Measurements from ENCODE around the gene PPP4C.
"Not testable (repeated sequence)": the region's sequence is repeated elsewhere in the genome, so short reads cannot be mapped to it uniquely, and the experiment has no call there.

PPP4C gene

DNA sequence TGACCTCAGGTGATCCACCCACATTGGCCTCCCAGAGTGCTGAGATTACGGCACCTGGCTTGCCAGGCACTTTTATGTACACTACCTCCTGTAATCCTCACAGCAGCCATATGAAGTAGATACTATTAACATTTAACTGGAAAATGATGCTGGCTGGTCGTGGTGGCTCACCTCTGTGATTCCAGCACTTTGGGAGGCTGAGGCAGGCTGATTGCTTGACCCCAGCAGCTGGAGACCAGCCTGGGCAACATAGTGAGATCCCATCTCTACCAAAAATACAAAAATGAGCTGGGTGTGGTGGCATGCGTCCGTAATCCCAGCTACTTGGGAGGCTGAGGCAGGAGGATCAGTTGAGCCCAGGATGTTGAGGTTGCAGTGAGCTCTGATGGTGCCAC lies 49.2 kb downstream of the PPP4C start:
- Histone ChIP-seq H3K27ac (replicated peaks) (no peak overlapping the region), H3K4me3 (replicated peaks; ENCODE audit: insufficient read depth, low read length) (no peak overlapping the region), H3K27me3 (ENCODE audit: insufficient read depth, poor library complexity, severe bottlenecking) (no peaks in the 10 kb centered on the region)
- no peak for TF ChIP-seq POLR2AphosphoS5 (IDR thresholded peaks at IDR 0.05; ENCODE audit: low read depth)
- TF ChIP-seq, protein P1, sequence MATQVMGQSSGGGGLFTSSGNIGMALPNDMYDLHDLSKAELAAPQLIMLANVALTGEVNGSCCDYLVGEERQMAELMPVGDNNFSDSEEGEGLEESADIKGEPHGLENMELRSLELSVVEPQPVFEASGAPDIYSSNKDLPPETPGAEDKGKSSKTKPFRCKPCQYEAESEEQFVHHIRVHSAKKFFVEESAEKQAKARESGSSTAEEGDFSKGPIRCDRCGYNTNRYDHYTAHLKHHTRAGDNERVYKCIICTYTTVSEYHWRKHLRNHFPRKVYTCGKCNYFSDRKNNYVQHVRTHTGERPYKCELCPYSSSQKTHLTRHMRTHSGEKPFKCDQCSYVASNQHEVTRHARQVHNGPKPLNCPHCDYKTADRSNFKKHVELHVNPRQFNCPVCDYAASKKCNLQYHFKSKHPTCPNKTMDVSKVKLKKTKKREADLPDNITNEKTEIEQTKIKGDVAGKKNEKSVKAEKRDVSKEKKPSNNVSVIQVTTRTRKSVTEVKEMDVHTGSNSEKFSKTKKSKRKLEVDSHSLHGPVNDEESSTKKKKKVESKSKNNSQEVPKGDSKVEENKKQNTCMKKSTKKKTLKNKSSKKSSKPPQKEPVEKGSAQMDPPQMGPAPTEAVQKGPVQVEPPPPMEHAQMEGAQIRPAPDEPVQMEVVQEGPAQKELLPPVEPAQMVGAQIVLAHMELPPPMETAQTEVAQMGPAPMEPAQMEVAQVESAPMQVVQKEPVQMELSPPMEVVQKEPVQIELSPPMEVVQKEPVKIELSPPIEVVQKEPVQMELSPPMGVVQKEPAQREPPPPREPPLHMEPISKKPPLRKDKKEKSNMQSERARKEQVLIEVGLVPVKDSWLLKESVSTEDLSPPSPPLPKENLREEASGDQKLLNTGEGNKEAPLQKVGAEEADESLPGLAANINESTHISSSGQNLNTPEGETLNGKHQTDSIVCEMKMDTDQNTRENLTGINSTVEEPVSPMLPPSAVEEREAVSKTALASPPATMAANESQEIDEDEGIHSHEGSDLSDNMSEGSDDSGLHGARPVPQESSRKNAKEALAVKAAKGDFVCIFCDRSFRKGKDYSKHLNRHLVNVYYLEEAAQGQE (IDR thresholded peaks at IDR 0.05; ENCODE audit: insufficient replicate concordance, low read depth), result no peak
- TF ChIP-seq, protein P2, sequence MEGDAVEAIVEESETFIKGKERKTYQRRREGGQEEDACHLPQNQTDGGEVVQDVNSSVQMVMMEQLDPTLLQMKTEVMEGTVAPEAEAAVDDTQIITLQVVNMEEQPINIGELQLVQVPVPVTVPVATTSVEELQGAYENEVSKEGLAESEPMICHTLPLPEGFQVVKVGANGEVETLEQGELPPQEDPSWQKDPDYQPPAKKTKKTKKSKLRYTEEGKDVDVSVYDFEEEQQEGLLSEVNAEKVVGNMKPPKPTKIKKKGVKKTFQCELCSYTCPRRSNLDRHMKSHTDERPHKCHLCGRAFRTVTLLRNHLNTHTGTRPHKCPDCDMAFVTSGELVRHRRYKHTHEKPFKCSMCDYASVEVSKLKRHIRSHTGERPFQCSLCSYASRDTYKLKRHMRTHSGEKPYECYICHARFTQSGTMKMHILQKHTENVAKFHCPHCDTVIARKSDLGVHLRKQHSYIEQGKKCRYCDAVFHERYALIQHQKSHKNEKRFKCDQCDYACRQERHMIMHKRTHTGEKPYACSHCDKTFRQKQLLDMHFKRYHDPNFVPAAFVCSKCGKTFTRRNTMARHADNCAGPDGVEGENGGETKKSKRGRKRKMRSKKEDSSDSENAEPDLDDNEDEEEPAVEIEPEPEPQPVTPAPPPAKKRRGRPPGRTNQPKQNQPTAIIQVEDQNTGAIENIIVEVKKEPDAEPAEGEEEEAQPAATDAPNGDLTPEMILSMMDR (IDR thresholded peaks at IDR 0.05; ENCODE audit: insufficient read depth, low read length), result no peak
- TF ChIP-seq SPI1 (IDR thresholded peaks at IDR 0.05; ENCODE audit: borderline replicate concordance, low read depth), result no peak
- TF ChIP-seq GABPA (IDR thresholded peaks at IDR 0.05; ENCODE audit: low read depth), result no peak
- no peak for DNase-seq (ENCODE audit: low read depth in 1 of 2, low spot score in 1 of 2)

DNA sequence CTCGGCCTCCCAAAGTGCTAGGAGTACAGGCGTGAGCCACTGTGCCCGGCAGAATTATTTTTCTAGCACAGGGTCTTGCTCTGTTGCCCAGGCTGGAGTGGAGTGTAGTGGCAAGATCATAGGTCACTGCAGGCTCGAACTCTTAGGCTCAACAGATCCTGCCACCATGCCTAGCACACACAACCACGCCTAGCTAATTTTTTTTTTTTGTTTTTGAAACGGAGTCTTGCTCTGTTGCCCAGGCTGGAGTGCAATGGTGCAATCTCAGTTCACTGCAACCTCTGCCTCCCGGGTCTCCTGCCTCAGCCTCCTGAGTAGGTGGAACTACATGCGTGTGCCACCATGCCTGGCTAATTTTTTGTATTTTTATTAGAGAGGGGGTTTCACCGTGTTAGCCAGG lies 49.9 kb downstream of the PPP4C start:
- not testable (repeated sequence) for H3K4me3 ChIP-seq (replicated peaks; ENCODE audit: insufficient read depth, low read length); DNase-seq (ENCODE audit: low read depth in 1 of 2, low spot score in 1 of 2); H3K27ac ChIP-seq (replicated peaks); H3K27me3 ChIP-seq (ENCODE audit: insufficient read depth, poor library complexity, severe bottlenecking)

DNA sequence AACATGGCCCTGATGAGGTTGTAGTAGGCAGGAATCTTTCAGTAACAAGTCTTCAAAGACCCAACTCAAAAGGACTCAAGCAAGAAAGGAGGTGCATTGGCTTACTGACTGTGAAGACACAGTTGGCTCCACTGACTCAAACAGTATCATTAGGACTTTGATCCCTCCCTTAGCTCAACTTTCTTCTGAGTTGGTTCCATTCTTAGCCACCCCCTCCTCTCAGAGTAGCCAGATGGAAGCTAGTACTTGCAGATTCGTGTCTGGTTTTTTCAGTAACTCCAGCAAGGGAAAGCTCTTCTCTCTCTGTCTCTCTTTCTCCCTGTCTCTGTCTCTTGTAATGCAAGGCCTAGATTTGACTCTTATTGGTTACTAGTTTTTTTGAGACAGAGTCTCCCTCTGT lies 52.2 kb downstream of the PPP4C start:
- Histone ChIP-seq H3K4me3 (replicated peaks; ENCODE audit: insufficient read depth, low read length) (no peak overlapping the region), H3K27me3 (ENCODE audit: insufficient read depth, poor library complexity, severe bottlenecking) (no peaks in the 10 kb centered on the region), H3K27ac (replicated peaks) (no peak overlapping the region)
- no peak for DNase-seq (ENCODE audit: low read depth in 1 of 2, low spot score in 1 of 2)
- TF ChIP-seq GABPA (IDR thresholded peaks at IDR 0.05; ENCODE audit: low read depth), result no peak
- TF ChIP-seq, protein P1 (IDR thresholded peaks at IDR 0.05; ENCODE audit: insufficient replicate concordance, low read depth), result no peak
- TF ChIP-seq POLR2AphosphoS5 (IDR thresholded peaks at IDR 0.05; ENCODE audit: low read depth), result no peak
- TF ChIP-seq SPI1 (IDR thresholded peaks at IDR 0.05; ENCODE audit: borderline replicate concordance, low read depth), result no peak
- TF ChIP-seq, protein P2 (IDR thresholded peaks at IDR 0.05; ENCODE audit: insufficient read depth, low read length), result no peak

DNA sequence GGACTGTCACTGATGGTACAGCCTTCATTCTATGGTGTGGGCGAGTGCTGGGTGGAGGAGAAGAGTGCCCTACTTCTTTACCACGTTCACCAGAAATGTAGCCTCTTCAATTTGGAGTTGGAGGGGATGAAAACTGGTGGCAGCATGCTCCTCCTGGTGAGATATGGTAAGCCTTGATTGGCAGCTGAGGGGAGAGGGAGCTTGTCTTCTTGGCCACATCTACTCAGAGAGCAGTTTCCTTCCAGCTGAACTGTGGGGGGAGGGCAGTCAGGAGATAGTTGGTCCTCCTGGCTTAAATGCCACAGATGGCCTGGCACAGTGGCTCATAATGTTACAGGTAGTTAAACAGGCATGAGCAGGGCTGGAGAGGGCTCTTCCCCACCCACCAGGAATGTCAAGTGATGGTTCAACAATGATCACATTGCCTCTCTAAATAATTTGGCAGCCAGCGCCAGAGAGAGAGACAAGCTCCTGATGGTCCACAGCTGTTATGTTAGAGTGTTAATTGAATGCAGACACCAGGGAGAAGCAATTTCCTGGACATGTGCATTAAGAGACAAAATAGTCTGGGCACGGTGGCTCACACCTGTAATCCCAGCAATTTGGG lies 56.2 kb downstream of the PPP4C start:
- TF ChIP-seq, protein P1 (IDR thresholded peaks at IDR 0.05; ENCODE audit: insufficient replicate concordance, low read depth), result no peak
- TF ChIP-seq, protein P2 (IDR thresholded peaks at IDR 0.05; ENCODE audit: insufficient read depth, low read length), result no peak
- TF ChIP-seq GABPA (IDR thresholded peaks at IDR 0.05; ENCODE audit: low read depth), result no peak
- no peak for TF ChIP-seq SPI1 (IDR thresholded peaks at IDR 0.05; ENCODE audit: borderline replicate concordance, low read depth)
- no peak for TF ChIP-seq POLR2AphosphoS5 (IDR thresholded peaks at IDR 0.05; ENCODE audit: low read depth)
- no peak for DNase-seq (ENCODE audit: low read depth in 1 of 2, low spot score in 1 of 2)
- no peaks in the 10 kb centered on the region for H3K27me3 ChIP-seq (ENCODE audit: insufficient read depth, poor library complexity, severe bottlenecking)
- no peak overlapping the region for H3K4me3 ChIP-seq (replicated peaks; ENCODE audit: insufficient read depth, low read length)
- no peak overlapping the region for H3K27ac ChIP-seq (replicated peaks)
